HL-60 (cell line): ENCODE data around the gene KDR.

Source experiments
- DNase-seq, 2 experiments: peaks; one replicate each; pipeline ENCODE4 v3.0.0-alpha.2; 2010 to 2020; ENCODE audit warnings: low read depth in 1 of 2, low spot score in 1 of 2
- H3K27ac ChIP-seq: fragments of 250-450 bp; sonication (Bioruptor Pico); replicated peaks from 2 replicates; pipeline ENCODE4 v1.5.1; 2020; ENCODE audit warnings: mild to moderate bottlenecking, moderate library complexity
- H3K27me3 ChIP-seq: fragments of 250-450 bp; sonication (Bioruptor Pico); 2 replicates; pipeline ENCODE4 v1.5.1; 2021; ENCODE audit warnings: mild to moderate bottlenecking, moderate library complexity; ENCODE audit not compliant: insufficient read depth, poor library complexity, severe bottlenecking
- H3K4me3 ChIP-seq: replicated peaks from 2 replicates; pipeline ENCODE4 v1.5.1; 2011; ENCODE audit warnings: mild to moderate bottlenecking, control low read depth, low read length; ENCODE audit not compliant: insufficient read depth
- GABPA ChIP-seq: IDR thresholded peaks from 2 replicates; pipeline ENCODE4 v1.6.1; 2012; ENCODE audit warnings: low read depth
- POLR2AphosphoS5 ChIP-seq: IDR thresholded peaks from 2 replicates; pipeline ENCODE4 v1.6.1; 2012; ENCODE audit warnings: low read depth
- SPI1 ChIP-seq: IDR thresholded peaks from 2 replicates; pipeline ENCODE4 v1.6.1; 2012; ENCODE audit warnings: low read depth, mild to moderate bottlenecking, borderline replicate concordance
- TF ChIP-seq, protein P1 (sequence below): IDR thresholded peaks from one replicate; pipeline ENCODE4 v1.5.1; 2011; ENCODE audit warnings: low read length, control low read depth, inconsistent platforms; ENCODE audit not compliant: insufficient read depth
- TF ChIP-seq, protein P2 (sequence below): IDR thresholded peaks from 2 replicates; pipeline ENCODE4 v1.6.1; 2012; ENCODE audit warnings: low read depth; ENCODE audit not compliant: insufficient replicate concordance

KDR gene

DNA sequence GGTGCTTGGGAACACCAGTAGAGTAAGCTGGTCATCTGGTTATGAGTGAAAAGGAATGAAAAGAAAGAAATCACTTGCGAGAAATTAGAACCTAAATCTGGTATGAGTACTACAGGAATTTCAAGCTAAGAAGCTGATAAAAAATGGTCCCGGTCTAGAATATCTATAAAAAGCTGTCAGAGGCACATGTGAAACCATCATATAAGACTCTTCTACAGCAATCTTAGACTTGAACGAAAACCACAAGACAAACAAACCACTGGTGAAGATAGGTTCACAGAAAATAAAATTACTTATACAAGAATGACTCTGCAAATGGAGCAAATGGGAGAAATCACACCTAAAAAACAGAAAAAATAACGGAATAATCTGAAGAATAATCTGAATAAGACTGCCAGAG is 69.9 kb downstream of the KDR start:
- no peak for TF ChIP-seq GABPA
- H3K4me3 ChIP-seq: no peak overlapping the region
- no peaks in the 10 kb centered on the region for H3K27me3 ChIP-seq
- DNase-seq: no peak
- H3K27ac ChIP-seq: no peak overlapping the region

DNA sequence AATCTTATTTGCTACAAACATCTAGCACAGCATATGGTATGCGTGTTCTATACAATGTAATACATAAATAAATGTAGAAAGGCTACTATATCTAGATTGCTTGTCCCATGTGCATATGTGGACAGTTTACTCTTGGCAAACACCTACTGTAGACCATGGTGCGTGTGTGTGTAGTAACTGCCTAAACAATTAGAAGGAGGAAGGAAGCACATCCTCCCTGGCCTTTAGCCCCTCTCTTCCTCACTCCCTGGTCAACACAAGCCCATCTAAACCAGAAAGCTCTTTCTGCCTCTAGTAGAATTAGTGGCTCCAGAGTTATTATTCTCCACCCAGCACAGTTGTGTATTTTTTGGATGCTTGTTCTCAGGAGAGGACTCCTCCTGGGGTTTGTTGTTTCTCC is 73.9 kb downstream of the KDR start:
- no peak overlapping the region for H3K4me3 ChIP-seq
- DNase-seq: no peak
- H3K27me3 ChIP-seq: no peaks in the 10 kb centered on the region

DNA sequence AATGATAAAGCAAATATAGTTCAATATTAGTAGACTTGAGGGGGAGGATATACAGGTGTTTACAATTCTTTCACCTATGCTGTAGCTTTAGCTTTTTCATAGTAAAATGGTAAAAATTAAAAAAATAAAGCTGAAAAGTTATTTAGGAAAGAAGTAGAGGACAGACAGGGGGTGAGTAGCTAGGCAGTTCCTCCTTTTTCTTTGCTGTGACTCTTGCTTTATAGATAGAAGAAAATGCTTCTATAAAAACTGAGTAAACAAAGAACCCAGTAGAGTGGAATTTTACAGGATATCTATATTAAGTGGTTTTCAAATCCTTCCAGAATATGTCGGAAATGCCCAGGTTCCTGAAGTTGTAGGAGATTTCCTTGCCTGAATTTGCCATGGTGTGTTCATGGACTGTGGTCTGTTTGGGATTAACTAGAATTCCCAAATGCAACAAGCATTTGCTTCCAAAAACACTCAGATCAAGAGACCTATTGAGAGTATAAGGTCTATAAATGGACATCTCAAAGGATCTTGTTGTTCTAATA is 74.9 kb downstream of the KDR start:
- no peaks in the 10 kb centered on the region for H3K27me3 ChIP-seq
- H3K4me3 ChIP-seq: no peak overlapping the region
- H3K27ac ChIP-seq: no peak overlapping the region
- TF ChIP-seq, protein P1, sequence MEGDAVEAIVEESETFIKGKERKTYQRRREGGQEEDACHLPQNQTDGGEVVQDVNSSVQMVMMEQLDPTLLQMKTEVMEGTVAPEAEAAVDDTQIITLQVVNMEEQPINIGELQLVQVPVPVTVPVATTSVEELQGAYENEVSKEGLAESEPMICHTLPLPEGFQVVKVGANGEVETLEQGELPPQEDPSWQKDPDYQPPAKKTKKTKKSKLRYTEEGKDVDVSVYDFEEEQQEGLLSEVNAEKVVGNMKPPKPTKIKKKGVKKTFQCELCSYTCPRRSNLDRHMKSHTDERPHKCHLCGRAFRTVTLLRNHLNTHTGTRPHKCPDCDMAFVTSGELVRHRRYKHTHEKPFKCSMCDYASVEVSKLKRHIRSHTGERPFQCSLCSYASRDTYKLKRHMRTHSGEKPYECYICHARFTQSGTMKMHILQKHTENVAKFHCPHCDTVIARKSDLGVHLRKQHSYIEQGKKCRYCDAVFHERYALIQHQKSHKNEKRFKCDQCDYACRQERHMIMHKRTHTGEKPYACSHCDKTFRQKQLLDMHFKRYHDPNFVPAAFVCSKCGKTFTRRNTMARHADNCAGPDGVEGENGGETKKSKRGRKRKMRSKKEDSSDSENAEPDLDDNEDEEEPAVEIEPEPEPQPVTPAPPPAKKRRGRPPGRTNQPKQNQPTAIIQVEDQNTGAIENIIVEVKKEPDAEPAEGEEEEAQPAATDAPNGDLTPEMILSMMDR: no peak
- TF ChIP-seq GABPA: no peak
- TF ChIP-seq, protein P2, sequence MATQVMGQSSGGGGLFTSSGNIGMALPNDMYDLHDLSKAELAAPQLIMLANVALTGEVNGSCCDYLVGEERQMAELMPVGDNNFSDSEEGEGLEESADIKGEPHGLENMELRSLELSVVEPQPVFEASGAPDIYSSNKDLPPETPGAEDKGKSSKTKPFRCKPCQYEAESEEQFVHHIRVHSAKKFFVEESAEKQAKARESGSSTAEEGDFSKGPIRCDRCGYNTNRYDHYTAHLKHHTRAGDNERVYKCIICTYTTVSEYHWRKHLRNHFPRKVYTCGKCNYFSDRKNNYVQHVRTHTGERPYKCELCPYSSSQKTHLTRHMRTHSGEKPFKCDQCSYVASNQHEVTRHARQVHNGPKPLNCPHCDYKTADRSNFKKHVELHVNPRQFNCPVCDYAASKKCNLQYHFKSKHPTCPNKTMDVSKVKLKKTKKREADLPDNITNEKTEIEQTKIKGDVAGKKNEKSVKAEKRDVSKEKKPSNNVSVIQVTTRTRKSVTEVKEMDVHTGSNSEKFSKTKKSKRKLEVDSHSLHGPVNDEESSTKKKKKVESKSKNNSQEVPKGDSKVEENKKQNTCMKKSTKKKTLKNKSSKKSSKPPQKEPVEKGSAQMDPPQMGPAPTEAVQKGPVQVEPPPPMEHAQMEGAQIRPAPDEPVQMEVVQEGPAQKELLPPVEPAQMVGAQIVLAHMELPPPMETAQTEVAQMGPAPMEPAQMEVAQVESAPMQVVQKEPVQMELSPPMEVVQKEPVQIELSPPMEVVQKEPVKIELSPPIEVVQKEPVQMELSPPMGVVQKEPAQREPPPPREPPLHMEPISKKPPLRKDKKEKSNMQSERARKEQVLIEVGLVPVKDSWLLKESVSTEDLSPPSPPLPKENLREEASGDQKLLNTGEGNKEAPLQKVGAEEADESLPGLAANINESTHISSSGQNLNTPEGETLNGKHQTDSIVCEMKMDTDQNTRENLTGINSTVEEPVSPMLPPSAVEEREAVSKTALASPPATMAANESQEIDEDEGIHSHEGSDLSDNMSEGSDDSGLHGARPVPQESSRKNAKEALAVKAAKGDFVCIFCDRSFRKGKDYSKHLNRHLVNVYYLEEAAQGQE: no peak
- peak; percentile 51; the same call in 1 of the 2 replicates for TF ChIP-seq SPI1
- no peak for DNase-seq

More for the DNA sequence above, 73.9 kb downstream of the KDR start:
- no peak for TF ChIP-seq SPI1
- H3K27ac ChIP-seq: peak overlapping the region; percentile 18

DNA sequence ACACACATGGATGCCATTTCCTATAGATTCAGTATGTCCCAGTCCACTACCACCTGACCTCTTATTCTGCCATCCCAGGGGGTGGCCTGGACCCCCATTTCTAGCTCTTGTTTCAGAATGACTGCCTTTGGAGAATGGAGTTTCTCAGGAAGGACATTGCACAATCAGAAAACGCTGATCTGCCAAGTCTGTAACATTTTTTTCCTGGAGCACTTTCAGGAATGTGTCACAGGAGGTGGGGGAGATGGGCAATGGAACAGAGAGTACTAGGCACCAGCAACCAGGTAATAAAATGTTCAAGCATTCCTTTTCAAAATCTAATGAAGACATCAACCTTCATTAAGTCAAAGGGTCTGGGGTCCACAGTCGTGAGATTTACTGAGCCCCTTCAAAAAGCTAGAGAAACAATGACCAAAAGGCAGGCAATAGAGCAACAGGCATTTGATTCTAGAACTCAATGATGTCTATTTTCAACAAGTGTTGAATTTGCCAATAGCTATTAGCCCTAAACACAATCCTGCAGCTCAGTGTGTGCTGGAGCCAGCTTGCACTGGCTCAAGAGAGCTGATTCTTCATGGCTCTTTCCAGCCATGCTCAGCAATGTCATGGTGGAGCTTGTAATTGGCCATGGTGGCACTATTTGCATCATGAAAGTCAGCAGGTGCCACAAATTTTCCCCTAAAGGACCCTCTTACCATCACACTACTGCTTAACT is 87.1 kb downstream of the KDR start:
- H3K27me3 ChIP-seq: peaks cover 2% of the 10 kb centered on the region
- TF ChIP-seq POLR2AphosphoS5: no peak
- TF ChIP-seq GABPA: no peak
- TF ChIP-seq, protein P1: no peak
- TF ChIP-seq, protein P2: no peak
- TF ChIP-seq SPI1: no peak
- H3K27ac ChIP-seq: no peak overlapping the region
- H3K4me3 ChIP-seq: no peak overlapping the region
- DNase-seq: no peak

DNA sequence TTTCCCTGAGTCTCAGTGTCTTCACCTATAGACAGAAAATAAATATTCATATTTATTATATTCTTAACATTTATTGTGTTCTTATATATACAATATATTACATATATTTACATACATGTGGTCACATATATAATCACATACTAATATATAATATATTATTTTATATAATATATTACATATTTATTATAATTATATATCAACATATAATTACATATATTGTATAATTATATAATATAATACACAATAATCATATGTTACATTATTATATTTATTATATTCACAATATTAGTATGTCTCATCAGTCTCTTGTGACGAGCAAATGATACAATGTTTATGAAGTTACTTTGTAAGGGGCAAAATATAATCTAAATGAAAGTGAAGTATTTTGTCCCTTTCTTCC is 87.7 kb downstream of the KDR start:
- TF ChIP-seq, protein P1: no peak
- no peak for TF ChIP-seq GABPA
- no peak for TF ChIP-seq POLR2AphosphoS5
- Histone ChIP-seq H3K27ac (no peak overlapping the region), H3K27me3 (peaks cover 2% of the 10 kb centered on the region), H3K4me3 (no peak overlapping the region)
- no peak for DNase-seq
